Measurements from ENCODE around the gene SLC26A8. TPM values are rescaled to one million over a fixed set of nuclear protein-coding genes. Genes with fewer than 3 reads are reported as not detected.

SLC26A8 gene
- total RNA-seq, 1 experiment from 2014 or later: not detected

GRCh38 chr6:36069573-36069972 is 45.1 kb upstream of the SLC26A8 start:
- DNase-seq (ENCODE audit: low read depth, low spot score) (no peak), ATAC-seq (no peak)
- Histone ChIP-seq H3K36me3 (ENCODE audit: control insufficient read depth, insufficient read depth, low read length) (no peaks in the 10 kb centered on the region), H3K9me3 (ENCODE audit: control insufficient read depth, insufficient read depth, low read depth, low read length) (no peaks in the 10 kb centered on the region), H3K4me1 (ENCODE audit: control insufficient read depth, insufficient read depth, low read length) (no peaks in the 10 kb centered on the region), H3K4me3 (ENCODE audit: low read depth in 2 of 2, low read length in 2 of 2) (no peak overlapping the region), H3K27ac (ENCODE audit: low read length) (no peak overlapping the region), H3K27me3 (ENCODE audit: control insufficient read depth, insufficient read depth, low read length) (no peaks in the 10 kb centered on the region)
- POLR2A ChIA-PET: no interaction called here
- no TSS peak for BruUV-seq (replicated peaks)
- CTCF ChIA-PET: no interaction called here
- TF ChIP-seq TCF7L2 (IDR thresholded peaks at IDR 0.05; ENCODE audit: low read depth, low read length): no peak
- no peak for TF ChIP-seq POLR2AphosphoS5 (IDR thresholded peaks at IDR 0.05; ENCODE audit: low read depth, low read length)
- no peak for TF ChIP-seq SIN3A (IDR thresholded peaks at IDR 0.05; ENCODE audit: borderline replicate concordance, insufficient read depth, low read depth, low read length)
- TF ChIP-seq CTCF (IDR thresholded peaks at IDR 0.05): no peak
- TF ChIP-seq REST (IDR thresholded peaks at IDR 0.05; ENCODE audit: insufficient read depth in 1 of 2, low read depth in 2 of 2, low read length in 1 of 2): no peak
- intact Hi-C loops (cut with micrococcal nuclease; ENCODE audit: unreplicated experiment): no loop called here
- in situ Hi-C loops (cut with HindIII; ENCODE audit: low pct_unique_long_range_greater_than_20kb, low sequenced_read_pairs): no loop called here

- TF ChIP-seq CTCF (IDR thresholded peaks at IDR 0.05) (no peak), POLR2AphosphoS5 (IDR thresholded peaks at IDR 0.05; ENCODE audit: low read depth, low read length) (no peak), REST (IDR thresholded peaks at IDR 0.05; ENCODE audit: insufficient read depth in 1 of 2, low read depth in 2 of 2, low read length in 1 of 2) (no peak), TCF7L2 (IDR thresholded peaks at IDR 0.05; ENCODE audit: low read depth, low read length) (no peak), SIN3A (IDR thresholded peaks at IDR 0.05; ENCODE audit: borderline replicate concordance, insufficient read depth, low read depth, low read length) (no peak)
Measured at GRCh38 chr6:36068586-36068985, 44.1 kb upstream of the SLC26A8 start.

More at GRCh38 chr6:36068586-36068985, 44.1 kb upstream of the SLC26A8 start:
- POLR2A ChIA-PET: no interaction called here
- no peak for DNase-seq (ENCODE audit: low read depth, low spot score)
- Histone ChIP-seq H3K27ac (ENCODE audit: low read length) (no peak overlapping the region), H3K27me3 (ENCODE audit: control insufficient read depth, insufficient read depth, low read length) (no peaks in the 10 kb centered on the region), H3K4me1 (ENCODE audit: control insufficient read depth, insufficient read depth, low read length) (no peaks in the 10 kb centered on the region), H3K9me3 (ENCODE audit: control insufficient read depth, insufficient read depth, low read depth, low read length) (no peaks in the 10 kb centered on the region), H3K36me3 (ENCODE audit: control insufficient read depth, insufficient read depth, low read length) (no peaks in the 10 kb centered on the region), H3K4me3 (ENCODE audit: low read depth in 2 of 2, low read length in 2 of 2) (no peak overlapping the region)
- in situ Hi-C loops (cut with HindIII; ENCODE audit: low pct_unique_long_range_greater_than_20kb, low sequenced_read_pairs) (no loop called here), intact Hi-C loops (cut with micrococcal nuclease; ENCODE audit: unreplicated experiment) (no loop called here)
- ATAC-seq: no peak
- CTCF ChIA-PET: no interaction called here
- no TSS peak for BruUV-seq (replicated peaks)

Measured in Panc1 (cell line).